ENCODE measurements around the gene FAM98B.

DNA sequence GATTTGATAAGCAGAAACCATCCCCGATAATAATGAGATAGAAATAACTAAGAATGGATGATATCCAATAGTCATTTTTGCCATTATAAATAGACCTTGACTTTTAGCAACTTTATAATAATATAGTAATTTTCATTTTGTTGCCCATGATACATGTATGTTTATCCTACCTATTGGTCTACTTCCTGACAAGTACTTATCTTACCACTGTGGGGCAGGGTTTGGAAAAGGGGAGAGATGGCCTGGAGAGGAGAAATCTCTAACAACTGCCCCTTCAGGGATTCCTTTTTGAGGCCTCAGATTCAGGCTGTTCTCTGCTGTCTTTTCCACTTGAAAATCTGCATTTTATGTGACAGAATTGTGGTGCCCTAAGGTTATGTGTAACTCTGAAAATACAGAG, 42.2 kb downstream of the FAM98B start:
- TF ChIP-seq CTCF (IDR thresholded peaks at IDR 0.05) = no peak
- no peak for TF ChIP-seq EZH2 (IDR thresholded peaks at IDR 0.05; ENCODE audit: borderline replicate concordance, insufficient read depth, low read depth, low read length, poor library complexity, severe bottlenecking)

Data from B cell (primary cell).